Forelimb muscle (tissue), 1 donor: ENCODE measurements around the gene CADPS. TPM values are rescaled to one million over a fixed set of nuclear protein-coding genes. Genes with fewer than 3 reads are reported as not detected.

Experiments
- DNase-seq: peaks from one replicate; pipeline ENCODE4 v3.0.0-alpha.2; 2013; ENCODE audit warnings: low read depth
- polyA plus RNA-seq: library from polyadenylated mRNA; unstranded; fragments of 120-200 nt; gene quantifications from one replicate; pipeline ENCODE4 v1.2.1, GENCODE V29; 2013; ENCODE audit not compliant: insufficient read length

CADPS gene
- polyA plus RNA-seq, 1 donor = 2.2 TPM

- DNase-seq = no peak
These were observed 62.6 kb downstream of the CADPS start for GRCh38 chr3:62812631-62813030.

- DNase-seq = no peak
These were observed 64.1 kb downstream of the CADPS start for GRCh38 chr3:62811119-62811518.

GRCh38 chr3:62809369-62809768 lies 65.8 kb downstream of the CADPS start:
- no peak for DNase-seq

GRCh38 chr3:62805580-62806277 lies 69.5 kb downstream of the CADPS start:
- no peak for DNase-seq

GRCh38 chr3:62805106-62805505 lies 70.1 kb downstream of the CADPS start:
- no peak for DNase-seq

- DNase-seq = no peak
These were observed 71.9 kb downstream of the CADPS start for GRCh38 chr3:62803276-62803675.

GRCh38 chr3:62798000-62798399 lies 77.2 kb downstream of the CADPS start:
- no peak for DNase-seq

- no peak for DNase-seq
These were observed 78.1 kb downstream of the CADPS start for GRCh38 chr3:62797132-62797531.

- DNase-seq = no peak
These were observed 79.1 kb downstream of the CADPS start for GRCh38 chr3:62795978-62796657.

- no peak for DNase-seq
These were observed 81.3 kb downstream of the CADPS start for GRCh38 chr3:62793946-62794345.

- no peak for DNase-seq
These were observed 89.8 kb downstream of the CADPS start for GRCh38 chr3:62785384-62785783.

- no peak for DNase-seq
These were observed 94.1 kb downstream of the CADPS start for GRCh38 chr3:62781121-62781520.

- no peak for DNase-seq
These were observed 97.5 kb downstream of the CADPS start for GRCh38 chr3:62777674-62778073.

GRCh38 chr3:62777130-62777529 lies 98.1 kb downstream of the CADPS start:
- DNase-seq = no peak

GRCh38 chr3:62774221-62774620 lies 101.0 kb downstream of the CADPS start:
- no peak for DNase-seq

GRCh38 chr3:62771331-62772072 lies 103.7 kb downstream of the CADPS start:
- DNase-seq = no peak

GRCh38 chr3:62768896-62769295 lies 106.3 kb downstream of the CADPS start:
- DNase-seq = no peak

- no peak for DNase-seq
These were observed 113.5 kb downstream of the CADPS start for GRCh38 chr3:62761711-62762110.

- DNase-seq = no peak
These were observed 113.9 kb downstream of the CADPS start for GRCh38 chr3:62761311-62761710.

- no peak for DNase-seq
These were observed 116.7 kb downstream of the CADPS start for GRCh38 chr3:62758296-62759066.

GRCh38 chr3:62757045-62757444 lies 118.2 kb downstream of the CADPS start:
- DNase-seq = no peak

GRCh38 chr3:62755285-62755684 lies 119.9 kb downstream of the CADPS start:
- DNase-seq = no peak
